IPS-20b (cell line): ENCODE data around the gene HELQ.

Source experiments
- H3K27ac ChIP-seq: one replicate; pipeline ENCODE4 v1.5.1; 2013; ENCODE audit warnings: low read length
- H3K27me3 ChIP-seq: 2 replicates; pipeline ENCODE4 v1.6.1; 2013; ENCODE audit warnings: mild to moderate bottlenecking, low read length, inconsistent platforms; ENCODE audit not compliant: insufficient read depth
- H3K36me3 ChIP-seq: 2 replicates; pipeline ENCODE4 v1.6.1; 2013; ENCODE audit warnings: low read depth, mild to moderate bottlenecking, inconsistent platforms, low read length, moderate library complexity; ENCODE audit not compliant: insufficient read depth
- H3K4me1 ChIP-seq: 2 replicates; pipeline ENCODE4 v1.6.1; 2013; ENCODE audit warnings: mild to moderate bottlenecking, control low read depth, inconsistent platforms, low read length, moderate library complexity; ENCODE audit not compliant: insufficient read depth
- H3K4me3 ChIP-seq: 2 replicates; pipeline ENCODE4 v1.5.1; 2013; ENCODE audit warnings: mild to moderate bottlenecking, low read length, inconsistent platforms
- H3K9ac ChIP-seq: 2 replicates; pipeline ENCODE4 v1.6.1; 2013; ENCODE audit warnings: low read depth, mild to moderate bottlenecking, inconsistent platforms, low read length, moderate library complexity
- H3K9me3 ChIP-seq: 2 replicates; pipeline ENCODE4 v1.6.1; 2013; ENCODE audit warnings: mild to moderate bottlenecking, low read depth, low read length, inconsistent platforms; ENCODE audit not compliant: insufficient read depth

Gene HELQ

GRCh38 chr4:83388313-83388676, 67.3 kb downstream of the HELQ start:
- Histone ChIP-seq H3K9ac (no peak overlapping the region), H3K27me3 (peaks cover 63% of the 10 kb centered on the region), H3K4me1 (peaks cover 28% of the 10 kb centered on the region; the same call in 1 of the 2 replicates)

GRCh38 chr4:83387476-83388312, 67.9 kb downstream of the HELQ start:
- Histone ChIP-seq H3K4me1 (peaks cover 28% of the 10 kb centered on the region; the same call in 1 of the 2 replicates), H3K27me3 (peaks cover 57% of the 10 kb centered on the region), H3K4me3 (no peak overlapping the region), H3K9ac (no peak overlapping the region), H3K27ac (no peak overlapping the region), H3K9me3 (no peaks in the 10 kb centered on the region), H3K36me3 (no peaks in the 10 kb centered on the region)

More at GRCh38 chr4:83388313-83388676, 67.3 kb downstream of the HELQ start:
- Histone ChIP-seq H3K27ac (no peak overlapping the region), H3K4me3 (no peak overlapping the region), H3K36me3 (no peaks in the 10 kb centered on the region), H3K9me3 (no peaks in the 10 kb centered on the region)

GRCh38 chr4:83387012-83387411, 68.6 kb downstream of the HELQ start:
- Histone ChIP-seq H3K4me3 (no peak overlapping the region), H3K27ac (no peak overlapping the region), H3K4me1 (peaks cover 28% of the 10 kb centered on the region; the same call in 1 of the 2 replicates), H3K9ac (no peak overlapping the region), H3K9me3 (0 out of 2 replicates have a peak, but pooled peaks cover 6% of the 10 kb centered on the region), H3K27me3 (peaks cover 51% of the 10 kb centered on the region), H3K36me3 (no peaks in the 10 kb centered on the region)

- Histone ChIP-seq H3K9ac (no peak overlapping the region), H3K27me3 (peaks cover 10% of the 10 kb centered on the region), H3K4me3 (no peak overlapping the region), H3K4me1 (peaks cover 7% of the 10 kb centered on the region; the same call in 1 of the 2 replicates), H3K27ac (no peak overlapping the region), H3K9me3 (peaks cover 20% of the 10 kb centered on the region), H3K36me3 (no peaks in the 10 kb centered on the region)
Observed at GRCh38 chr4:83382850-83383249, 72.8 kb downstream of the HELQ start.

- H3K4me1 ChIP-seq: no peaks in the 10 kb centered on the region
- H3K27ac ChIP-seq: no peak overlapping the region
- H3K4me3 ChIP-seq: no peak overlapping the region
- H3K9me3 ChIP-seq: peaks cover 29% of the 10 kb centered on the region
- no peaks in the 10 kb centered on the region for H3K36me3 ChIP-seq
- no peak overlapping the region for H3K9ac ChIP-seq
- no peaks in the 10 kb centered on the region for H3K27me3 ChIP-seq
Observed at GRCh38 chr4:83381173-83381572, 74.5 kb downstream of the HELQ start.

GRCh38 chr4:83378419-83378818, 77.2 kb downstream of the HELQ start:
- Histone ChIP-seq H3K27me3 (no peaks in the 10 kb centered on the region), H3K9ac (no peak overlapping the region), H3K27ac (no peak overlapping the region), H3K9me3 (peaks cover 29% of the 10 kb centered on the region), H3K4me3 (no peak overlapping the region), H3K36me3 (no peaks in the 10 kb centered on the region), H3K4me1 (no peaks in the 10 kb centered on the region)

GRCh38 chr4:83372931-83373330, 82.7 kb downstream of the HELQ start:
- peaks cover 9% of the 10 kb centered on the region for H3K9me3 ChIP-seq
- H3K4me3 ChIP-seq: no peak overlapping the region
- no peaks in the 10 kb centered on the region for H3K36me3 ChIP-seq
- no peak overlapping the region for H3K9ac ChIP-seq
- H3K27ac ChIP-seq: no peak overlapping the region
- H3K4me1 ChIP-seq: no peaks in the 10 kb centered on the region
- H3K27me3 ChIP-seq: no peaks in the 10 kb centered on the region

GRCh38 chr4:83371936-83372335, 83.7 kb downstream of the HELQ start:
- no peak overlapping the region for H3K27ac ChIP-seq
- H3K4me3 ChIP-seq: no peak overlapping the region
- no peaks in the 10 kb centered on the region for H3K36me3 ChIP-seq
- H3K9me3 ChIP-seq: peaks cover 1% of the 10 kb centered on the region; the same call in 1 of the 2 replicates
- H3K4me1 ChIP-seq: no peaks in the 10 kb centered on the region
- H3K9ac ChIP-seq: no peak overlapping the region
- H3K27me3 ChIP-seq: no peaks in the 10 kb centered on the region

GRCh38 chr4:83371235-83371634, 84.4 kb downstream of the HELQ start:
- Histone ChIP-seq H3K9me3 (no peaks in the 10 kb centered on the region), H3K4me1 (no peaks in the 10 kb centered on the region), H3K27ac (no peak overlapping the region)

GRCh38 chr4:83370640-83370906, 85.0 kb downstream of the HELQ start:
- Histone ChIP-seq H3K4me1 (no peaks in the 10 kb centered on the region), H3K9ac (no peak overlapping the region), H3K9me3 (no peaks in the 10 kb centered on the region), H3K4me3 (no peak overlapping the region), H3K36me3 (no peaks in the 10 kb centered on the region), H3K27me3 (no peaks in the 10 kb centered on the region), H3K27ac (no peak overlapping the region)

More at GRCh38 chr4:83371235-83371634, 84.4 kb downstream of the HELQ start:
- no peak overlapping the region for H3K9ac ChIP-seq
- H3K27me3 ChIP-seq: no peaks in the 10 kb centered on the region
- no peak overlapping the region for H3K4me3 ChIP-seq
- H3K36me3 ChIP-seq: no peaks in the 10 kb centered on the region

GRCh38 chr4:83369831-83370639, 85.6 kb downstream of the HELQ start:
- H3K9ac ChIP-seq: no peak overlapping the region

GRCh38 chr4:83364312-83364711, 91.3 kb downstream of the HELQ start:
- no peak overlapping the region for H3K9ac ChIP-seq
- peaks cover 4% of the 10 kb centered on the region; the same call in 1 of the 2 replicates for H3K4me1 ChIP-seq
- H3K27ac ChIP-seq: no peak overlapping the region
- no peak overlapping the region for H3K4me3 ChIP-seq
- H3K9me3 ChIP-seq: no peaks in the 10 kb centered on the region
- H3K36me3 ChIP-seq: no peaks in the 10 kb centered on the region
- H3K27me3 ChIP-seq: no peaks in the 10 kb centered on the region

More at GRCh38 chr4:83369831-83370639, 85.6 kb downstream of the HELQ start:
- no peaks in the 10 kb centered on the region for H3K36me3 ChIP-seq
- no peak overlapping the region for H3K4me3 ChIP-seq
- no peaks in the 10 kb centered on the region for H3K9me3 ChIP-seq
- no peak overlapping the region for H3K27ac ChIP-seq
- H3K27me3 ChIP-seq: no peaks in the 10 kb centered on the region
- no peaks in the 10 kb centered on the region for H3K4me1 ChIP-seq
